Gastroesophageal sphincter (tissue), 3 donors: ENCODE measurements around the gene MPRIP.

Experiments
- EP300 ChIP-seq: sonication (generic); formaldehyde crosslinking; IDR thresholded peaks from one replicate; pipeline ENCODE4 v1.6.1; 2017; ENCODE audit warnings: antibody characterized with exemption, mild to moderate bottlenecking
- TF ChIP-seq, protein P1 (sequence below), 4 experiments: fragments of 200-600 bp in 2 of 4; fragments of 450-650 bp in 2 of 4; sonication (generic) in 1 of 4; IDR thresholded peaks; one replicate each; pipeline ENCODE4 v1.5.1; 2017 to 2019; ENCODE audit warnings: antibody characterized with exemption in 4 of 4, mild to moderate bottlenecking in 2 of 4, moderate library complexity in 2 of 4

DNA sequence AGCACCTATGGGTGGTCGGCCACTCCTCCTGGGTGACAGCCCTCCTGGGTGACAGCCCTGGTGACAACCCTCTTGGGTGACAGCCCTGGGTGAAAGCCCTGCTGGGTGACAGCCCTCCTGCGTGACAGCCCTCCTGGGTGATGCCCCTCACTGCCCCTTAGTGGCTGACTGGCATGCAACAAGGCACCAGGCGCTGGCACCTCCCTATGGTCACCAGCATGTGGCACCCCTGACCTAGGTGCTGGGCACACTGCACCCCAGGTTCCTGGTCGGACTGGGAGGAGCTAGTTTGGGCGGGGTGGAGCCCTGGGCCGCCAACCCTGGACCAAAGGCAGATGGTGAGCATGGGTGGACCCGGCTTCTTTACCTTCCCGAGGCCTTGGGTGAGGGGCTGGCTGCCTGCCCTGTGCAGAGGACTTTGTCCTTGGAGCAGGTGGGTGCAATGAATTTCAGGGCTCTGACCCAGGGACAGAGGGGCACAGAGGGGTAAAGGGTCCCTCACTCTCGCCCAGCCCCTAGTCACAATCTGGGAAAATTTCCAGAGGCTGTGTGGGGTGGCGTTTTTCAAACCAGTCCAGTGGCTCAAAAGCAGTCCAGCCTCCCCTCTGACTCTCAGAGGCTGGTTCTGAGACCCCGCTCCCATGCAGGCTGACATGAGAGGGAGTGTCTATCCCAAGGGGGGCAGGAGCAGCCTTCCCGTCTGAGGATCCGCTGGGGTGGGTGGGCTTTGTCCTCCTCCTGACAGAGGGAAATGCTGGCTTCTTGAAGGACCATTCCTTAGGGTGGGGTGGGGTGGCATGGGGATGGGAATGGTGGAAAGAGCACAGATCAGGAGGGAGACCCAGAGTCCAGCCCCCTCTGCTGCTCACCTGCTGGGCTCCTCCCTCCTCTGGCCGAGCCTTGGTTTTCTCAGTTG is 44.5 kb upstream of the MPRIP start:
- TF ChIP-seq, protein P1, sequence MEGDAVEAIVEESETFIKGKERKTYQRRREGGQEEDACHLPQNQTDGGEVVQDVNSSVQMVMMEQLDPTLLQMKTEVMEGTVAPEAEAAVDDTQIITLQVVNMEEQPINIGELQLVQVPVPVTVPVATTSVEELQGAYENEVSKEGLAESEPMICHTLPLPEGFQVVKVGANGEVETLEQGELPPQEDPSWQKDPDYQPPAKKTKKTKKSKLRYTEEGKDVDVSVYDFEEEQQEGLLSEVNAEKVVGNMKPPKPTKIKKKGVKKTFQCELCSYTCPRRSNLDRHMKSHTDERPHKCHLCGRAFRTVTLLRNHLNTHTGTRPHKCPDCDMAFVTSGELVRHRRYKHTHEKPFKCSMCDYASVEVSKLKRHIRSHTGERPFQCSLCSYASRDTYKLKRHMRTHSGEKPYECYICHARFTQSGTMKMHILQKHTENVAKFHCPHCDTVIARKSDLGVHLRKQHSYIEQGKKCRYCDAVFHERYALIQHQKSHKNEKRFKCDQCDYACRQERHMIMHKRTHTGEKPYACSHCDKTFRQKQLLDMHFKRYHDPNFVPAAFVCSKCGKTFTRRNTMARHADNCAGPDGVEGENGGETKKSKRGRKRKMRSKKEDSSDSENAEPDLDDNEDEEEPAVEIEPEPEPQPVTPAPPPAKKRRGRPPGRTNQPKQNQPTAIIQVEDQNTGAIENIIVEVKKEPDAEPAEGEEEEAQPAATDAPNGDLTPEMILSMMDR (IDR thresholded peaks at IDR 0.05), result no peak
- TF ChIP-seq EP300, result no peak
